ENCODE data around the gene KRT78.

The KRT78 gene

DNA sequence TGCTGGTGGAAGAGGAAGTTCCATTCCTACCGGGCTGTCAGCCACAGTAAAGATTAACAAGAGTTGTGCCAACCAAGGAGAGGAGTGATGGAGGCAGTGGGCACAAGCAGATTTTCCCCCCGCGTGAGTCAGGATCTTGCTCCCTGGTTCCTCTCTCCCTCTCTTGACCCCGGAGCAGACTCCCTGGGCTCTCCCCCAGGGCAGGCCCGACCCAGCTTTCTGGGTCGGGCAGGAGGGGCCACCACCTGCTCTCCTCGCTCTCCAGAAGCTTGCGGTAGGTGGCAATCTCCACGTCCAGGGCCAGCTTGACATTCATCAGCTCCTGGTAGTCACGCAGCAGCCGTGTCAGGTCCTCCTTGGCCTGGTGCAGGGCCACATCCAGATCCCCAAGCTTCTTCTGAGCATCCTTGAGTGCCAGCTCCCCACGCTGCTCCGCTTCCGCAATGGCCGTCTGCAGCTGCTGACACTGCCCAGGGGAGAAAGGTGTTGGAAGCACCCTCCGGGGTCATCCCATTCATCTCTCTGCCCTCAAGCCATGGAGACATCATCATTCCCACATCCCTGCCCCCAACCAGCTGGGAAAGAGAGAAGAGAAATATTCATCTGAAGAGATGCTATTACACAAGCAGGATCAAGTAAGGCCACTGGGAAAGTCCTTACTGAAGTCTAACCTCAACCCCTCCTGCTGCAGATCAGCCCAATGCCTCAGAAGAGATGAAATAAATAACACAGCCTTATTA, 25.9 kb downstream of the KRT78 start:
- no peak for DNase-seq

DNA sequence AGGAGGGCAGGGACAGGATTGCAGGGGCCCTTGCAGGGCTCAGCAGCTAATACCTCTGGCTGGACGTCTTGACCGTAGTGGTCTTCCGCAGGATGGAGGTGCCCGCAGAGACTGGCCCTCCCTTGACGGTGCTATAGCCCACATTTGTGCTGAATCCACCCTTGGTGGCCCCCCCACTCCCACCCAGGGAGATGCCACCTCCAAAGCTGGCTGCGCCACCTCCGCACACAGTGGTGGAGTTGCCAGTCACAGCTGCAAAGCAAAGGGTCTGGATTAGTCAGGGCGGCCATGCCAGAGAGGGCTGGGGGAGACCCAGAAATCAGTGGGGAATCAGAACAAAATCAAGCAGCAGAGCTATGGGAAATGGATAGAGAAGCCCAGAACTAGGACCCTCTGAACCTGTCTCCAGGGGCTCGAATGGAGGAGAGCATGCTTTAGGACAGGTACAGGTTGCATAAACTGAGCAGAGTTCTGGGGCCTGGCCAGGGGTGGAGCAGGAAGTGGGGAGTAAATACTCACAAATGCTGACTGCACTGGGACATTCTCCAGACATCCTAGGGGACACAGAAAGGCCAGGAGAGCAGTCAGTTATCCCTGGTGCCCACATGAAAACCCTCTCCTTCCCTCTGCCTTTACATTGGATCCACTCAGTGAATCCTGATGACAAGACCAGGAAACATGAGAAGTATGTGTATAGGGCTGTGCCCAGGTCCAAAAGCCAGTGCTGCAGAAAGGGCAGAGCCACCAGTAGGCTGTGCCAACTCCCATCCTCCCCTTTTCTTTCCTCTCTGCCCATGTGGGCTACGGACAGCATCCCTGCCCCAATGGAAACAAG, 26.8 kb downstream of the KRT78 start:
- DNase-seq: no peak

DNA sequence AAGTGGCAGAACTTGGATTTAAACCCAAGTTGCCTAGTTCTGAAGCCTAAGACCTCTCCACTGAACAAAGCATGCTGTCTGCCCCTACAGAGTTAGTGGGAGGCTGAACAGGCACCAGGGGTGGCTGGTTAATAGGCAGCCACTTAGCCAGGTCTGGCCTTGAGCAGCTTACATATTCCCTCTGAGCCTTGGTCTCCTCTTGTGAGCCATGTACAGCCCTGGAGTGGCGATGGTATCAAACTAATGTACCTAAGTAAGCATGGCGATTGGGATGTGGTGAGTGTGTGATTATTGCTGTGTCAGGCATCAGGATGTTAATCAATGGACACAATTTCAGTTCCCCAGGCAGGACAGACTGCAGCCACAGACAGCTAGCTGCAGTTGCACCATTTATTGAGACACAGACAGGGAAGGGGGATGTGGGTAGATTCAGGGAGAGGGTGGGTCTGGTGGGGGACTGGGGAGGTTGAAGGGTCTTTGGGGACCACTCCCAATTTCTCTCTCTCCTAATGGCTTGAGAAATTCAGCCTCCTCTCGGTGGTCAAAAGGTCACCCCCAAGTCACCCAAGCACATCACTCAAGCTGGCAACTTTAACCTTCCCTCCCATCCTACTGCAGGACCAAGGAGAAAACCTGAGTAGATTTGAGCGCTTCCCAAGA, 27.6 kb downstream of the KRT78 start:
- no peak for DNase-seq

DNA sequence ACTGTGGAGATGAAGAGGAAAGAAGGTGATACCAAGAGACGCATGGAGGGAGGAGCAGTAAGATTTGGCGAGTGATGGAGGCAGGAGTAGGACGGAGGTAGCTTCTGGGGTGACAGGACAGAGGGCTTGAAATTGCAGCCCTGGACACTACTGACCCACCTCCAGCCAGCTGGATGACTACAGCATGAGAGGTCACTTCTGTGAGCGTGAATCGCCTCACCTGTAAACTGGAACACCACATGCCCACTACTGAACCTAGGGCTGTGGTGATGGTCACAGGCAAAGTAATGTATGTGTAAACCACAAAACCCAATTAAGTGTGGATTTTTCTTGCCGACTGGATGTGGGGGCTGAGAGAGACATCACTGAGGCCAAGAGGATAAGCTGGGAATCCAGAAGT, 28.3 kb downstream of the KRT78 start:
- no peak for DNase-seq

DNA sequence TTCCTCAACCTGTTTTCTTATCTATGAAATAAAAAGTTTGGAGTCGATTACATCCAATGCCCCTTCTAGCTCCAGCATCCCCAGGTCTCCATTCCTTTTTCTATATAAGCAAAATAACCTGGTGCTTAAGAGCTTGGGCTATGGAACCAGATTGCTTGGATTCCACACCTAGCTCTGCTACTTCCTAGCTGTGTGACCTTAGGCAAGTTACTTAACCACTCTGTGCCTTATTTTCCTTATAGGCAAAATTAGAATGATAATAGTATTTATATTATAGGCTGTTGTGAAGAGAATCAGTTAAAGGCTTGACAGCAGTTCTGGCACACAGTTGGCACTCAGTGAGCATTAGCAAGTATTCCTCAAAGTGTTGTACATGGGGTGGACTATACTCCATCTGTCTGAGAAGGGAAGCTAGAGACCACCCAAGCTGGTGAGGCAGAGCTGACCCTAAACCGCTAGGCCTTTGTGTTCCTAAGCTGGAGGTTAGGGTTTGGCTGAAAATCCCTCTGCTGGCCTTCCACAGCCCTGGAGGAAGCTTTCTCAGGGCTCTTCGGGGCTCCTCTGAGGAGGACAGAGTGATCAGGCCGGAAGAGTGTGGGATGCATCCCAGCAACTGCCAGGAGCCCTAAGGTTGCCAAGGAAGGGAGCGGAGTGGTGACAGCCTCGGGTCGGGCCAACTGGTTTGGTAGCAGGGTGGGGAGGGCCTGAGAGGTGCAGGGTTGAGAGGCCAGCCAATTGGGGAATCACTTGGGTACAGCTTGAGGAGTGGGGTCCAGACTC, 28.9 kb downstream of the KRT78 start:
- no peak for DNase-seq

DNA sequence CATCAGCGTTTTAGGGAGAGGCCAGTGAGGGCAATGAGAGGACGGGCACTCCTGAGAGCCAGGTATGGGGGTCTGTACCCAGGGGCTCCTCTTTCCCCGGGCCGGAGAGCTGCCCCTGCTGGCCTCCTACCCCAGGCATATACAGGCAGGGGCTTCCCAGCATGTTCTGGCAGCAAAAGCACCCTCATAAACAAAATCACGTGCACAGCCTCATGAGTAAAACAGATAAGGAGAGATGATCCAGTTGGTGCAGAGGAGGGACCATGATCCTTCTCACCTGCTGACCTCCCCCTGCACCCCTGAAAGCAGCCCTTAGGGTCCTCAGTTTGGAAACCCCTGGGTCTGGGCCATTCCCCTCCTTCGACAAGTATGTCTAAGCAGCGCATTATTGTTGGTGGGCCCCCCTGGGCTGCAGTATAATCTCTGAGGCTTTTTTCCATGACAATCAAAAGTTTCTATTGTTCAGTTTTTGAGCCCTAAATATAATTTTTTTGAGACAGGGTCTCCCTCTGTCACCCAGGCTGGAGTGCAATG, 29.8 kb downstream of the KRT78 start:
- DNase-seq: no peak

DNA sequence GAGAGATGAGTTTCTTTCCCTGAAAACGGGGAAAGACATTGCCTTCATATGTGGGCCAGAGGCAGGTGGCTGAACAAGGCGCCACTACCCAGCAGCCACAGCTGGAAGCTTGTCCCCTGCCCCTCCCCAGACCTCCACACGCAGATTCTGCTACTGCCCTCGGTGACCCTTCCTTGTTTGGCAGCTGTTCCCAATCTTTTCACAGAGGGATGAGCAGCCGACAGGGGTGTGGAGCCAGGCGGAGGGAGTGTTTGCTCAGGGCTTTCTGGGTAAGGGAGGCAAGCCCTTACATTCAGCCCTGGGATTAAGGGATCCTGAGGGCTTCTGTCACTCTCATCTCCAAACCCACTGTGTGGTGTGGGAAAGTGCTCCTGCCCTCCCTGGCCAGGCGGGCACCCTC, 30.4 kb downstream of the KRT78 start:
- no peak for DNase-seq

DNA sequence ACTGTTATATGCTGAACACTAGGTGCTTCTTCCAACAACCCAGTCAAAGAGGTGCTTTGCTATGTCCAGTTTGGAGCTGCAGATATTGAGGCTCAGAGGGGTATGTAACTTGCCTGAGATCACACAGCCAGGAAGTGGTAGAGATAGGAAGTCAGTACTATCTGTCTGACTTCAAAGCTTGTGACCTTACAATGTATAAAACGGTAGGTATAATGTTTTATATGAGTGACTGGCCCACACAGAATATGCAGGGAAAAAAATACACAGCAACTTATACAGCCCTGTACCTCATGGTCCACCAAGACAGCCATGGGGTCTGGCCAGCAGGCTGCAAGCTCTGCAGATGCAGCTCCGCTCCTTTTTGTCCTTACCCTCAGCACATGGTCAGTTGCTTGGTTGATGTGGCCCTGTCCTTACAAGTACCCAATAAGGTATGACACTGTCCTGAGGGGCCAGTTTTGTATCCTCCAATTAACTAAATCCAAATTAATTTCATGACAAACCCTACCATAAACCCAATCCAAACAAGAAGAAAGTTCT, 31.0 kb downstream of the KRT78 start:
- no peak for DNase-seq

DNA sequence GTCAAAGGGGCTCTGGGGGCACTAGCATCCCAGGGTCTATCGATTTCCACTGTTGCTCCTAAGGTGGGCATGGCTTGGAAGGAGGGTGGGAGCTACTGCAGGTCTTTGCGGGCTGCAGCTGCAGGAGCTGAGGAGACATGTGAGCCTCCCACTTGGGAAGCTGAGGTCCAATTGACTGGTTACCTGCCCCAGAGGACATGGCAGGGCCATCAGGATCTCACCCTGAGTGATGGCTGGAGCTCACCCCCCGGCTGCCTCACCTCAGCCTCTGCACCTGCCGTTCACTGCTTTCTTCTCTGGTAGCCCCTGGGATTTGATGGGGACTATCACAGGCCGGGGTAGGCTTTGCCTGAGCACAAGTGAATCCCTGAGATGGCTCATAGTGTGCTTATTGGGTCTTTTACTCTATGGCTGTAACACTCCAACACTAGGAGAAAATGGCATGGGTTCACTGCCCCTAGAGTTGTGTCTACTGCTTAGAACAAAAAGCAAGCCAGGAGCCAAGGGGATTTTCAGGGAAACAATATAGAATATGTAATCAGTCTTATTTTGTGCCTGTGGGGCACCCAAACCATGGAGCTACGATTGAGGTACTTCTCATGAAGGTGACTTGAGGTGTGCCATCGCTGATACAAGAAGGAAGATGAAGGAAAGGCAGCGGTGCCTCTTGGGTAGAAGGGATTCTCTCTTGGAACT, 31.6 kb downstream of the KRT78 start:
- no peak for DNase-seq

DNA sequence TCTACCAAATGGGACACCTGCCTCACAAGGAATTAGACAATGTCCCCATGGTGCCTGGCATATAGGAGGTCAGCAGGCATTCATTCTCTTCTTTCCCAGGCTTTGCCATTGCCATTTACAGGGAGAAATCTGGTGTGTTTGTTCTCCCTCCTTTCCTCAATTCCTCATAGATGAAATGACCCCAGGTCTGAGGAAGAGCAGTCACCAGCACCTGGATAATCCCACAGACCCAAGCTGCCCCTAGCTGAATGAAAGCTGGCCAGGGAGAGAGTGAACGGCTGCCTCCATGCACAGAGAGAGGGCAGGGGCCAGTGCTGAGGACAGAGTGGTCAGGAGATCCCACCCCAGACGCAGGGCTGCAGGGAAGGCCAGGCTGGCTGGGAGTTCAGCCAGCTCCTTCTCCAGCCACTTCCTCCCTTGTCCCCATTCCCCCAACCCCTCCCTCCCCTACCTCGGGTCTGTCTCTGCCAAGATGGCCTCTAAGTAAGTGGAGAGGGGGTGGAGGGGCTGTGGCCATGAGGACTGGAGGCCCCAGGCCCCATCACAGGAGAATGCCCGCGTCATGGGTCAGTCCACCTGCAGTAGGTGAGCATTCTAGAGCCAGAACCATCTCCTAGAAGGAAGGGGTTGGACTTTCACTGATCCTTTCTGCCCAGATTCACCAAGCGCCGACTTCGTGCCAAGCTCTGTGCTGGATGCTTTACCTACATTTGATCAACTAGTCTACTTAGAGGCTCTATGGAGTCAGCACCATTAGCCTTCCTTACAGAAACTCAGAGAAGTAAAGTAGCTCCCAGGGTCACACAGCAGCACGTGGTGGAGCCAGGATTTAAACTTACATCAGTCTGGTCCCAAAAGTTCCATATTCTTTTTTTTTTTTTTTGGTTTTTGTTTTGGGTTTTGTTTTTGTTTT, 32.9 kb downstream of the KRT78 start:
- no peak for DNase-seq

DNA sequence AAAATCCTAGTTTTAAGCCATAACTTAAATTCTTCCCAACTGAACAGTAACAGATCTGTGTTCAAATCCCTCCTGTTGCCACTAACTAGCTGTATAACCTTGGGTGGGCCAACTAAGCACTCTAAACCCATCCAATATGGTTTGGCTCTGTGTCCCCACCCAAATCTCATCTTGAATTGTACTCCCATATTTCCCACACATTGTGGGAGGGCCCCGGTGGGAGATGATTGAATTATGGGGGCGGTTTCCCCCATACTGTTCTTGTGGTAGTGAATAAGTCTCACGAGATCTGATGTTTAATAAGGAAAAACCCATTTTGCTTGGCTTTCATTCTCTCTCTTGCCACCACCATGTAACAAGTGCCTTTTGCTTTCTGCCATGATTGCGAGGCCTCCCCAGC, 33.6 kb downstream of the KRT78 start:
- no peak for DNase-seq

DNA sequence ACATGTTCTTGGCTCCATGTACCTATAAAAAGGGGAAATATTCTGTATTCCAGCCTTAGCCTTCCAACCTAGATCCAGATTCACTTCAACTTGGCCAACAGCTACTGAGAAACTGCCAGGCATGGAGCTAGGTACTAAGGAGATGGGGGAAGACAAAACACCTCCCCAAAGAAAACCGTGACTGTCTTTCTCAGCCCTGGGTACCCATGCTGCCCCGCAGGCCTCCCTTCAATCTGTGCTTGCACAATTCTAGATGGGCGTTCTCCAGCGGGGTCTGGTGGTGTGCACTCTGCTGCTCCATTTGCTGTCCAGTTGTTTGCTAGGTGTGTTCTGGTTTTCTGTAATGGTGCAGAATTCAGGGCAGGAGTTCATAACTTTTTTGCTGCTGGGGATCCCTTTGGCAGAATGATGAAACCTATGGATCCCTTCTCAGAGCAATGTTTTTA, 34.1 kb downstream of the KRT78 start:
- no peak for DNase-seq

DNA sequence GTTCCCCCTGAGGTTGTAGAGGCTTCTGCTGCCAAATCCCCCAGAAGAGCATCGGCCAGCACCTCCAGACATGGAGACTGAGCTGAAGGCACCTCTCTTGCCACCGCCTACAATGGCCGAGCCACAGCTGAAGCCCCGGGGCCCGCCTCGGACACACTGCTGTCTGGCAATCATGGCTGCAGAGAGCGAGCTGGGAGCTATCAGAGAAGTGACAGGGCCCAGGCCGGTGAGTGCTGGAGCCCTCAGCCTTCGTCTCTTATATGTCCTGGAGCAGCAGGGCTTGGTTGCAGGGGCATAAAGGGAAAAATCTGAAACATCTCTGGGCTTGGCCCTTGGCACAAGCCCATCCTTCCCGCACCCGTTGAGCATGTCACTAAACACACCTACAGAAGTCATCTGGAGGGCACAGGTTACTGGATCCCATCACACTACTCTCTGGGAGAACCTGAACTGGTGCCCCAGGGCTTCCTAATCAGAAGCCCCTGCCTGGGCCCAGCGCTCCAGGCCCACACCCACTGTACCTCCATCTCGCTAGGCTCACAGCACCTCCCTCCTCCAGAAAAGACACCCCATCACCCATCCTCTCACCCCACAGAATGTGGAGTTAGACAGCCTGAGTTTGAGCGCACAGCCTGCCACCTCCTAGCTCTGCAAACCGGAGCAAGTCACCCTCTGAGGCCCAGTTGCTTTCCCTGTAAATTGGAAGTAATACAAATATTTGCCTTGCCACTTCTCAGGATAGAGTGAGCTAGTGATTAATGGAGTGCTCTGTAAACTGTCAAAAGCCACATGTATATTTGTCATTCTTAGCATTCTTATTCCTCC, 34.7 kb downstream of the KRT78 start, which contains the start of gene KRT4:
Gene KRT4, minus strand, starts transcription at position 232 of the 825 bp plus-strand sequence. Its CDS starts 58 bp downstream, at position 174.
- DNase-seq: peak; percentile 34

DNA sequence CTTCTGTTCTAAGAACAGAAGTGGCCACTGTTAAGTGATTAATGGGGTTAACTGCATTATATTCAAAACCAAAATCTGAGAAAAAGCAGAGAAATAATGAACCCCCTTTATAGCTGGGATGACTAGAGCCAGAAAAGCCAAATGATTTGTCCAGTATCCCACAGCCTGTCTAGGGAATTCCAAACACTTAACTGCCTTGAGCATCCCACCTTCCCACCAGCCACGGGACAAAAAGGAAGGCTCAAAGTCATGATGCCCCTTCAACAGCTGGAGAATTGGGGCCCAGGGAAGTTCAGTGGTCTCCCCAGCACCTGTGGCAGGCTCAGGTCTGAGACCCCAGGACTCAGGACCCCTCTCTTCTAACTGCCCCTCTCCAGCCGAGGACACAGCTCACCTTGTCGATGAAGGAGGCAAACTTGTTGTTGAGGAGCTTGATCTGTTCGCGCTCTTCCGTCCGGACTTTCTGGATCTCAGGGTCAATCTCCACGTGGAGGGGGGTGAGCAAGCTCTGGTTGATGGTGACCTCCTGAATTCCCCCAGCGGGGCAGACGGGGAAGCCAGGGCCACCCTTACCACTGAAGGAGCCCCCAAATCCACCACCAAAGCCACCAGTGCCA, 35.5 kb downstream of the KRT78 start:
- DNase-seq: no peak

DNA sequence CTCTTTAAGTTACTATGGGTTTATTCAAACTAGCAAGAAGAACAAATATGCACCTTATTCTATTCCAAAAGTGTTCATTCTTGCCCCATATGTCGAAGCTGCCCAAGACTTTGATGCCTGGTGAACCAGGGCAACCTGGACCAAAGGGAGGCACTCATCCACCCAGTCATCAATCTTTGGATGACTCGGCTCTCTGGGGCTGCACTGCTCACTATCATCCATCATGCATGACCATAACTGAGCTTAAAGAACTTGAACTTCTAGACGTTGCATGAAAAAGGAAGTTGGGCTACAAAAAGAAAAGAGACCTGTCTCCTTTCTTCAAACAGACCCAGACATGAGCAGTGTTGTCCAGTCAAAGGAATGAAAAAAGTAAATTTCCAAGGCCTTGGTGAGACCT, 36.0 kb downstream of the KRT78 start:
- DNase-seq: no peak

DNA sequence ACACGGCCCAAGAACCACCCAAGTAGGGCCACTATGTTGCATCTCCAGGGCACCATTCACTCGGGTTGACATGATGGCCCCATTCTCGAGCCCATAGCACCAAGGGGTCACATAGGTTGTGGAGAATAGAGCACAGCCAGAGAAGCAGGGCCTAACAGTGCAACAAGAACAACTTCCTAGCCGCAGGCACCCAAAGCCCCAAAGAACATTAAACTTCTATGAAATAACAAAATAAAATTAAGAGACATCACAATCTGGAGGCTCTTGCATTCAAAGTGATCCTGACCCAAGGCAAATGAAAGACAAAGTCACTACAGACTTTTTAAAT, 36.8 kb downstream of the KRT78 start:
- no peak for DNase-seq

DNA sequence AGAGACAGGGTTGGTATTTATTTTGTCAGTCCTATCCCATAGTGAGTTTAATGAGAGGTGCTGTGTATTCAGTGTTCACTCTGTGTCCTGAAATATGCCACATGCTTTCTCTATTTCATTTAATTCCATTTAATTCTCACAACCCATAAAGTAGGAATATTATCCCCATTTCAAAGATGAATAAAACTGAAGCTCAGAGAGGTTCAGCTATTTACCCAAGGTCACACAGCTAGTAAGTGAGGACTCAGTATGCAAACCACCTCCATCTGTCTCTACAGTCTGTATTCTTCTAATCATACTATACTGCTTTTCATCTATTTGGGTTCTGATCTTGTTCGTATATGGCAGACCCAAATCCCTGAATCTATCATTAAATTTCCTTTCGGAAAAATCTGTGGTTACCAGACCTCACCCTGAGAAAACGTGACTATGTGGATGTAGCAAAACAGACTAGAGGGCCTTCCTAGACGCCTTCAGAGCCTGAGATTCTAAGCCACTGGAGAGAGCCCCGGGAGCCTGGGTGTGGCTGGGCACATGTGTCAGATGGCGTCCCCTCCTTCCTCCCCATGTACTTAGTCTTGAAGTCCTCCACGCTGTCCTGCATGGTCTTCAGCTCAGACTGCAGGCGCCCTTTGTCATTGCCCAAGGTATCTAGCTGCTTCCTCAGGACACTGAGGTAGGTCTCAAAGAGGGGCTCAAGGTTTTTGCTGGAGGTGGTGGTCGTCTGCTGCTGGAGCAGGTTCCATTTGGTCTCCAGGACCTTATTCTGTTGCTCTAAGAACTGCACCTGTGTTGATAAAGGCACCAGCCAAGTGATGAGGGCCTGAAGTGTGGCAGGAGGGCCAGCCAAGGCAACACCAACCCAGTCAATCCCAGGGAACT, 37.4 kb downstream of the KRT78 start:
- no peak for DNase-seq

DNA sequence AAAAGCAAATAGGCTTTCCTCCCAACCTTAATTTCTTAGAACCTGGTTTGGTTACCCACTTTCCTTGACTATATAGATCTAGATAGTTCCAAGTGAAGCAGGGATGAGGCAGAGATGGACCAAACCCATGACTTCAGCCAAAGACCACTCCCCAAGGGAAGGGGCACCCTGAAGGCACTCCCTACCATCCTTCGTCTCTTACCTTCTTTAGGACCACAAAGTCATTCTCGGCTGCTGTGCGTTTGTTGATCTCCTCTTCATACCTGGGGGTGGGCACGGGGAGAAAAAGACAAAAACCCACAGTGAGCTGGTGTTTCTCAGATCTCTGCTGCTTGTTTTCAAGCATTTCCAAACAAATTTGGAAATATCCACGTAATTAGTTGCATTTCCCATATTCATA, 38.2 kb downstream of the KRT78 start:
- no peak for DNase-seq
